Measurements from ENCODE around the gene SUCLG2. TPM values are rescaled to one million over a fixed set of nuclear protein-coding genes. Genes with fewer than 3 reads are reported as not detected.

SUCLG2 gene
- total RNA-seq, 4 donors from 2014 or later: 55.2 to 69.3 (median 63.4) TPM

DNA sequence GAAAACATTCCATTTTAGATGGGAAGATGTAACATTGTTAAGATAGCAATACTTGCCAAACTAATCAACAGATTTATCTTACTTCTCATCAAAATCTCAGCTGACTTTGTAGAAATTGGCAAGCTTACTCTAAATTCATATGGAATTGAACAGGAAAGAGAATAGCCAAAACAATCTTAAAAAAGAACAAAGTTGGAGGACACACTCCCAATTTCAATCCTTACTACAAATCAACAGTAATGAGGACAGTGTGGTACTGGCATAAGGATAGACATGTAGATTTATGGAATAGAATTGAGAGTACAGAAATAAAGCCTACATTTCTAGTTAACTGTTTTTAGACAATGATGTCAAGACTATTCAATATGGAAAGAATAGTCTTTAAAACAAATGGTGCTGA is 308.3 kb downstream of the SUCLG2 start:
- TF ChIP-seq POLR2AphosphoS5 (IDR thresholded peaks at IDR 0.05) (no peak), POLR2A (IDR thresholded peaks at IDR 0.05; ENCODE audit: low read depth) (no peak)
- TF ChIP-seq, protein P1, sequence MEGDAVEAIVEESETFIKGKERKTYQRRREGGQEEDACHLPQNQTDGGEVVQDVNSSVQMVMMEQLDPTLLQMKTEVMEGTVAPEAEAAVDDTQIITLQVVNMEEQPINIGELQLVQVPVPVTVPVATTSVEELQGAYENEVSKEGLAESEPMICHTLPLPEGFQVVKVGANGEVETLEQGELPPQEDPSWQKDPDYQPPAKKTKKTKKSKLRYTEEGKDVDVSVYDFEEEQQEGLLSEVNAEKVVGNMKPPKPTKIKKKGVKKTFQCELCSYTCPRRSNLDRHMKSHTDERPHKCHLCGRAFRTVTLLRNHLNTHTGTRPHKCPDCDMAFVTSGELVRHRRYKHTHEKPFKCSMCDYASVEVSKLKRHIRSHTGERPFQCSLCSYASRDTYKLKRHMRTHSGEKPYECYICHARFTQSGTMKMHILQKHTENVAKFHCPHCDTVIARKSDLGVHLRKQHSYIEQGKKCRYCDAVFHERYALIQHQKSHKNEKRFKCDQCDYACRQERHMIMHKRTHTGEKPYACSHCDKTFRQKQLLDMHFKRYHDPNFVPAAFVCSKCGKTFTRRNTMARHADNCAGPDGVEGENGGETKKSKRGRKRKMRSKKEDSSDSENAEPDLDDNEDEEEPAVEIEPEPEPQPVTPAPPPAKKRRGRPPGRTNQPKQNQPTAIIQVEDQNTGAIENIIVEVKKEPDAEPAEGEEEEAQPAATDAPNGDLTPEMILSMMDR (IDR thresholded peaks at IDR 0.05): no peak
- intact Hi-C loops (cut with DNase I): no loop called here
- Histone ChIP-seq H3K9me3 (peaks cover 0 to 9% (median 0%) of the 10 kb centered on the region in 4 donors), H3K4me3 (no peak overlapping the region), H3K27me3 (no peaks in the 10 kb centered on the region), H3K36me3 (no peaks in the 10 kb centered on the region), H3K4me1 (no peaks in the 10 kb centered on the region), H3K27ac (replicated peaks in 1 of 4) (no peak overlapping the region)
- DNase-seq (ENCODE audit: extremely low spot score): no peak

DNA sequence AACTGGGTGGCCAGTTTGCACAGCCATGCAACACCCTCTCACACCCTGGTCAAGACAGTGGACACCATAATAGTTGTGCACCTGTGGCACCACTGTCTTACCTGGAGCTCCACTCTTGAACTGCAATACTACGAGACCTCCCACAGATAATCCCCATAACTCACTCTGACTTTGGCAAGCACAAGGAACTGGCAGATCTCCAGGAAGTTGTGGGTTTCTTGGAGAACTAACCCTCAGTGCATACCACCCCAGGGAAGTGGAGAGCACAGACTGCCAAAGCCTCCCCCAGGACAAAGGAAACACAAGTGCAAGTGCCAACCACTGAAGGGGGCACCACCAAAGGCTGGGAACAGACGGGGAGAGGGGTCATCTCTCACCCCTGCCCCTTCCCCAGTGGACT is 318.6 kb downstream of the SUCLG2 start:
- DNase-seq (ENCODE audit: extremely low spot score): no peak
- no peaks in the 10 kb centered on the region for H3K27me3 ChIP-seq
- peaks cover 0 to 24% (median 7%) of the 10 kb centered on the region in 4 donors for H3K9me3 ChIP-seq
- no peak overlapping the region for H3K27ac ChIP-seq (replicated peaks in 1 of 4)
- no peaks in the 10 kb centered on the region for H3K36me3 ChIP-seq
- intact Hi-C loops (cut with DNase I): no loop called here
- TF ChIP-seq POLR2AphosphoS5 (IDR thresholded peaks at IDR 0.05): no peak
- no peak for TF ChIP-seq POLR2A (IDR thresholded peaks at IDR 0.05; ENCODE audit: low read depth)
- TF ChIP-seq, protein P1 (IDR thresholded peaks at IDR 0.05): no peak
- no peak for TF ChIP-seq EP300 (IDR thresholded peaks at IDR 0.05)
- H3K4me1 ChIP-seq: no peaks in the 10 kb centered on the region
- H3K4me3 ChIP-seq: no peak overlapping the region
- WGBS: no CpG with 5 or more reads among the region's 2 CpGs

DNA sequence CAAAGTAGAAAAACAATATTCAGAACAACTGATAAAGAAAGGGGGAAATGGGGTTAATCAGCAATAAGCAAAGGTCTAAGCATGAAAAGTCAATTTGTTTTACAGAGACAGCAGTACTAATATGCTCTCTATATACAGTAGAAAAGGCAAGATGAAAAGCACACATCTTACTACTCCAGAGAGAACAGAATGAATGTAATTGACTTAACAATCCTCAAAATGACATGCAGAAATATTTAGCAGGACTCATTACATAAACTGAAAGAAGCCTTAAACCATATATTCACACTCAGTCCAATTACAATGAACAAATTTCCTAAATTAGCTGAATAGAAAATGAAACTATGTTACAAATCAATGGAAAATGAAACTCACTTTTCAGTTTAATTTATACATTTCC is 319.8 kb downstream of the SUCLG2 start:
- DNase-seq (ENCODE audit: extremely low spot score): no peak
- Histone ChIP-seq H3K4me3 (no peak overlapping the region), H3K9me3 (peaks cover 0 to 15% (median 2%) of the 10 kb centered on the region in 4 donors), H3K27me3 (no peaks in the 10 kb centered on the region), H3K36me3 (no peaks in the 10 kb centered on the region), H3K27ac (replicated peaks in 1 of 4) (no peak overlapping the region), H3K4me1 (no peaks in the 10 kb centered on the region)
- intact Hi-C loops (cut with DNase I): no loop called here
- TF ChIP-seq, protein P1 (IDR thresholded peaks at IDR 0.05): no peak
- TF ChIP-seq POLR2AphosphoS5 (IDR thresholded peaks at IDR 0.05) (no peak), POLR2A (IDR thresholded peaks at IDR 0.05; ENCODE audit: low read depth) (no peak), EP300 (IDR thresholded peaks at IDR 0.05) (no peak)

DNA sequence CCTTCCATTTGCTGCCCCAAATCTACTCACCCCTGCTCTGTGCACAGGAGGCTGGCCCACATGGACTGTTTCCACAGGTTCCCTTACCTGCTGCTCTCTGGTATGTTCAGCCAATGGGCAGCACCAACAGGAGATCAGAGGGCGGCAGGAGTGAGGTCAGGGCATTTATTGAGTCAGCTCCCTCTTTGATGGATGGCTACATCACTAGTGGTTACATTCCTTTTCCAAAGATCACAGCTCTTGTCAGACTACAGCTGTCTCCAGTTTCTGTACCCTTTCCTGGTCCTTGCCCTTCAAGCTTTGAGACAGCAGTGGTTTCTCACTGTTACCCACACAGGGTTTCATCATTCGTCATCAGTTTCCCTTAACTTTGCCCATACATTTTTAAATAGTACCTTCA is 325.1 kb downstream of the SUCLG2 start:
- Histone ChIP-seq H3K27ac (replicated peaks in 1 of 4) (no peak overlapping the region), H3K36me3 (no peaks in the 10 kb centered on the region), H3K4me3 (no peak overlapping the region), H3K27me3 (no peaks in the 10 kb centered on the region), H3K9me3 (no peaks in the 10 kb centered on the region), H3K4me1 (no peaks in the 10 kb centered on the region)
- DNase-seq (ENCODE audit: extremely low spot score): no peak
- WGBS: 57% methylated on average over 2 of the region's 2 CpGs
- TF ChIP-seq POLR2A (IDR thresholded peaks at IDR 0.05; ENCODE audit: low read depth) (no peak), EP300 (IDR thresholded peaks at IDR 0.05) (no peak), POLR2AphosphoS5 (IDR thresholded peaks at IDR 0.05) (no peak)
- TF ChIP-seq, protein P1 (IDR thresholded peaks at IDR 0.05): no peak
- intact Hi-C loops (cut with DNase I): no loop called here

DNA sequence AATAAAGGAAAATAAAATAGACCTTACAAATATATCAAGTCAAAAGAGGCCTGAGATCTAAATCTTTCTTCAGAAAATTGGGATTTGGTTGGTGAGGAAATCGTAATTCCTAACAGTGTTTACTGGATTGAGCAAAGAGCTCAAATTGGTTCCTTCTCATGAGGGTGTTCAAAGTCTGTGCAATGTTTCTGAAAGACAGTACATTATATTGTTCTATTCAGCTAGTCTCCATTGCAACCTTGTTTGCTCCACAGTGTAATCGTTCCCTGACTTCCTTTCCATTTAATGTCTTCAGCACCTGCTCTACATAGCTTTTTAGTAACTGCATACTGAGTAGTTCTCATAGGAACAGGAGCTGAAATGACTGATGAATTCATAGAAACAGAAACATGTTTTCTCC is 326.8 kb downstream of the SUCLG2 start:
- no peak for DNase-seq (ENCODE audit: extremely low spot score)
- TF ChIP-seq POLR2A (IDR thresholded peaks at IDR 0.05; ENCODE audit: low read depth) (no peak), POLR2AphosphoS5 (IDR thresholded peaks at IDR 0.05) (no peak)
- TF ChIP-seq, protein P1 (IDR thresholded peaks at IDR 0.05): no peak
- Histone ChIP-seq H3K4me3 (no peak overlapping the region), H3K27ac (replicated peaks in 1 of 4) (no peak overlapping the region), H3K4me1 (no peaks in the 10 kb centered on the region), H3K36me3 (no peaks in the 10 kb centered on the region), H3K9me3 (no peaks in the 10 kb centered on the region), H3K27me3 (no peaks in the 10 kb centered on the region)
- intact Hi-C loops (cut with DNase I): no loop called here
- WGBS: 79% methylated on average over 2 of the region's 2 CpGs
